PC-3 (cell line): ENCODE data around the gene MMP7. TPM values are rescaled to one million over a fixed set of nuclear protein-coding genes. Genes with fewer than 3 reads are reported as not detected.

Experiments used
- ATAC-seq: fragments of 200-7000 bp; cut with Tn5 transposase; 2 replicates; pipeline ENCODE4 v1.9.1; 2020; ENCODE audit warnings: mild to moderate bottlenecking, moderate library complexity
- BruUV-seq: library from RNA; stranded (reverse); fragments of 400-500 nt; replicated peaks from 2 replicates; lab custom pipeline; 2021; lab: Mats Ljungman, UMichigan
- CTCF ChIA-PET: fragments of 300-600 bp; sonication (Branson Sonifier 250); formaldehyde crosslinking; loops from one replicate; lab custom pipeline; 2022; ENCODE audit warnings: antibody characterized with exemption; lab: Charles Lee
- POLR2A ChIA-PET: fragments of 300-600 bp; sonication (Branson Sonifier 250); formaldehyde crosslinking; loops from one replicate; lab custom pipeline; 2022; ENCODE audit warnings: antibody characterized with exemption; ENCODE audit not compliant: unreplicated experiment; lab: Charles Lee
- DNase-seq: peaks from one replicate; pipeline ENCODE4 v3.0.0-alpha.2; 2015
- H2AFZ ChIP-seq: fragments of 300-600 bp; sonication (generic); 2 replicates; pipeline ENCODE4 v1.6.0; 2016; ENCODE audit warnings: antibody characterized with exemption, low read length
- H3F3A ChIP-seq: fragments of 300-600 bp; sonication (generic); one replicate; pipeline ENCODE4 v1.6.0; 2017; ENCODE audit warnings: antibody characterized with exemption, low read length, control low read depth, mild to moderate bottlenecking; ENCODE audit not compliant: unreplicated experiment
- H3K27ac ChIP-seq: fragments of 300-600 bp; sonication (generic); 2 replicates; pipeline ENCODE4 v1.5.1; 2016; ENCODE audit warnings: mild to moderate bottlenecking, low read length
- H3K27me3 ChIP-seq: fragments of 300-600 bp; sonication (generic); 2 replicates; pipeline ENCODE4 v1.6.1; 2016; ENCODE audit warnings: low read length, mixed read lengths
- H3K36me3 ChIP-seq: fragments of 300-600 bp; sonication (generic); 2 replicates; pipeline ENCODE4 v1.6.1; 2016; ENCODE audit warnings: low read depth, mixed run types, low read length, mixed read lengths
- H3K4me1 ChIP-seq: fragments of 300-600 bp; sonication (generic); 2 replicates; pipeline ENCODE4 v1.5.1; 2016; ENCODE audit warnings: low read length; ENCODE audit not compliant: insufficient read depth
- H3K4me2 ChIP-seq: fragments of 300-600 bp; sonication (generic); 2 replicates; pipeline ENCODE4 v1.6.0; 2016; ENCODE audit warnings: low read length
- H3K4me3 ChIP-seq: fragments of 300-600 bp; sonication (generic); 2 replicates; pipeline ENCODE4 v1.5.1; 2016; ENCODE audit warnings: mild to moderate bottlenecking, low read length, mixed read lengths
- H3K79me2 ChIP-seq: fragments of 300-600 bp; sonication (generic); 2 replicates; pipeline ENCODE4 v1.6.1; 2017; ENCODE audit warnings: low read length, mixed read lengths
- H3K9ac ChIP-seq: fragments of 300-600 bp; sonication (generic); 2 replicates; pipeline ENCODE4 v1.6.0; 2016; ENCODE audit warnings: mild to moderate bottlenecking, low read length
- H3K9me2 ChIP-seq: fragments of 300-600 bp; sonication (generic); replicated peaks from 2 replicates; pipeline ENCODE4 v1.6.1; 2016; ENCODE audit warnings: mixed run types, low read length, mixed read lengths
- H3K9me3 ChIP-seq: fragments of 300-600 bp; sonication (generic); 2 replicates; pipeline ENCODE4 v1.6.1; 2016; ENCODE audit warnings: low read length, mixed read lengths
- H4K20me1 ChIP-seq: fragments of 300-600 bp; sonication (generic); 2 replicates; pipeline ENCODE4 v1.6.1; 2016; ENCODE audit warnings: low read length, mixed read lengths
- EZH2 ChIP-seq: fragments of 300-600 bp; sonication (generic); IDR thresholded peaks from one replicate; pipeline ENCODE4 v1.6.1; 2017; ENCODE audit warnings: antibody characterized with exemption, mild to moderate bottlenecking, low read length; ENCODE audit not compliant: unreplicated experiment
- EZH2phosphoT487 ChIP-seq: fragments of 300-600 bp; sonication (generic); IDR thresholded peaks from 2 replicates; pipeline ENCODE4 v1.6.1; 2018; ENCODE audit warnings: mild to moderate bottlenecking, antibody characterized with exemption, low read length, borderline replicate concordance
- intact Hi-C: fragments of 100-400 bp; cut with micrococcal nuclease; formaldehyde crosslinking; loops from 2 replicates; pipeline ENCODE4 v1.9.0; 2023
- total RNA-seq: library from RNA; depleted of rRNA; stranded (reverse); fragments of >200 nt; gene quantifications from 2 replicates; pipeline ENCODE4 v1.2.3, GENCODE V29; 2014
- TF ChIP-seq, protein P1 (sequence below): fragments of 300-600 bp; sonication (generic); conservative IDR thresholded peaks from 2 replicates; pipeline ENCODE4 v1.5.1; 2017; ENCODE audit warnings: antibody characterized with exemption, low read depth, mild to moderate bottlenecking, low read length

Gene MMP7
- total RNA-seq, 1 experiment from 2014 or later = 0.18 TPM

DNA sequence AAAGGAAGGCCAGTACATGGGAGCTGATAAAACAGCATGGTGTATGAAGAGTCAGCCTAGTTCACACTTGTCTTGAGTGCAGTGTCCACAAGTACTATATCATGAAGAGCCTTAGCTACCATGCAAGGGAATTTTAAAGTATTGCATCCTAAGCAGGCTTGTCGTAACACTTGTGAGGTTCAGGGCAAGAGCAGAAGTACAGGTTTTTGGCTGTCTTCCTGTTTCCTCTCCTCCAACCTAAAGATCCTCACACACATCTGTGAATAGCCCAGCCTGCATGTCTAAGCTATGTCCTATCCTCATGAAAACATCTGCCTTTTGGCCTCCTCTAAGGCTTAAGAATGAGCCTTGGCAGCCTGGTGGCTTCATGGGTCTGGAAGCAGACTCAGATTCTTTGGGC, 43.3 kb downstream of the MMP7 start:
- H3K27ac ChIP-seq = no peak overlapping the region
- H4K20me1 ChIP-seq = no peaks in the 10 kb centered on the region
- intact Hi-C loops = no loop called here
- no peak overlapping the region for H3K9ac ChIP-seq
- H3K9me3 ChIP-seq = no peaks in the 10 kb centered on the region
- H2AFZ ChIP-seq = no peak overlapping the region
- H3K4me2 ChIP-seq = no peak overlapping the region
- ATAC-seq (no peak), DNase-seq (no peak)
- no peaks in the 10 kb centered on the region for H3K27me3 ChIP-seq
- no peaks in the 10 kb centered on the region for H3K9me2 ChIP-seq
- ChIA-PET POLR2A (interaction anchor here (0.6 kb wide), 1 partner anchor 35 kb away, joined by 4 read pairs; no protein-coding TSS in a partner anchor), CTCF (no interaction called here)
- no peaks in the 10 kb centered on the region for H3K36me3 ChIP-seq
- peaks cover 15% of the 10 kb centered on the region; the same call in 1 of the 2 replicates for H3K4me1 ChIP-seq
- no peak overlapping the region for H3K4me3 ChIP-seq
- no peaks in the 10 kb centered on the region for H3K79me2 ChIP-seq
- BruUV-seq = no TSS peak
- TF ChIP-seq EZH2phosphoT487 = no peak
- TF ChIP-seq, protein P1, sequence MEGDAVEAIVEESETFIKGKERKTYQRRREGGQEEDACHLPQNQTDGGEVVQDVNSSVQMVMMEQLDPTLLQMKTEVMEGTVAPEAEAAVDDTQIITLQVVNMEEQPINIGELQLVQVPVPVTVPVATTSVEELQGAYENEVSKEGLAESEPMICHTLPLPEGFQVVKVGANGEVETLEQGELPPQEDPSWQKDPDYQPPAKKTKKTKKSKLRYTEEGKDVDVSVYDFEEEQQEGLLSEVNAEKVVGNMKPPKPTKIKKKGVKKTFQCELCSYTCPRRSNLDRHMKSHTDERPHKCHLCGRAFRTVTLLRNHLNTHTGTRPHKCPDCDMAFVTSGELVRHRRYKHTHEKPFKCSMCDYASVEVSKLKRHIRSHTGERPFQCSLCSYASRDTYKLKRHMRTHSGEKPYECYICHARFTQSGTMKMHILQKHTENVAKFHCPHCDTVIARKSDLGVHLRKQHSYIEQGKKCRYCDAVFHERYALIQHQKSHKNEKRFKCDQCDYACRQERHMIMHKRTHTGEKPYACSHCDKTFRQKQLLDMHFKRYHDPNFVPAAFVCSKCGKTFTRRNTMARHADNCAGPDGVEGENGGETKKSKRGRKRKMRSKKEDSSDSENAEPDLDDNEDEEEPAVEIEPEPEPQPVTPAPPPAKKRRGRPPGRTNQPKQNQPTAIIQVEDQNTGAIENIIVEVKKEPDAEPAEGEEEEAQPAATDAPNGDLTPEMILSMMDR = no peak
- TF ChIP-seq EZH2 = no peak
- no peaks in the 10 kb centered on the region for H3F3A ChIP-seq

- no peak overlapping the region for H2AFZ ChIP-seq
- ChIA-PET POLR2A (no interaction called here), CTCF (no interaction called here)
- no peaks in the 10 kb centered on the region for H3K27me3 ChIP-seq
- H3K4me1 ChIP-seq = peaks cover 15% of the 10 kb centered on the region; the same call in 1 of the 2 replicates
- no peak overlapping the region for H3K4me2 ChIP-seq
- ATAC-seq = no peak
- H3K79me2 ChIP-seq = no peaks in the 10 kb centered on the region
- H4K20me1 ChIP-seq = no peaks in the 10 kb centered on the region
- H3K9me2 ChIP-seq = no peaks in the 10 kb centered on the region
- no peak overlapping the region for H3K9ac ChIP-seq
- no peak overlapping the region for H3K4me3 ChIP-seq
- no peaks in the 10 kb centered on the region for H3F3A ChIP-seq
- no peaks in the 10 kb centered on the region for H3K36me3 ChIP-seq
- H3K9me3 ChIP-seq = no peaks in the 10 kb centered on the region
- intact Hi-C loops = no loop called here
- DNase-seq = no peak
- no peak overlapping the region for H3K27ac ChIP-seq
- TF ChIP-seq EZH2 (no peak), EZH2phosphoT487 (no peak)
- TF ChIP-seq, protein P1 = no peak
- no TSS peak for BruUV-seq
Observed at GRCh38 chr11:102486584-102486983, 44.0 kb downstream of the MMP7 start.

GRCh38 chr11:102485095-102485722, 45.3 kb downstream of the MMP7 start:
- Histone ChIP-seq H3K4me1 (peaks cover 15% of the 10 kb centered on the region; the same call in 1 of the 2 replicates), H3K9me3 (no peaks in the 10 kb centered on the region), H3K9me2 (no peaks in the 10 kb centered on the region), H4K20me1 (no peaks in the 10 kb centered on the region), H3K9ac (no peak overlapping the region), H3K27me3 (no peaks in the 10 kb centered on the region), H3F3A (no peaks in the 10 kb centered on the region), H2AFZ (no peak overlapping the region), H3K4me2 (no peak overlapping the region), H3K36me3 (no peaks in the 10 kb centered on the region), H3K79me2 (no peaks in the 10 kb centered on the region), H3K27ac (no peak overlapping the region), H3K4me3 (no peak overlapping the region)
- ChIA-PET CTCF (no interaction called here), POLR2A (interaction anchor here (0.5 to 0.6 kb wide), 2 partner anchors 38 to 511 kb away, joined by 3 read pairs; no protein-coding TSS in a partner anchor)
- BruUV-seq = no TSS peak
- TF ChIP-seq, protein P1 = no peak
- TF ChIP-seq EZH2 (no peak), EZH2phosphoT487 (no peak)
- ATAC-seq (peak; percentile 61), DNase-seq (no peak)
- intact Hi-C loops = no loop called here
